ENCODE results near the gene DGLUCY.

DGLUCY gene

GRCh38 chr14:91250912-91251311 lies 137.0 kb downstream of the DGLUCY start:
- Histone ChIP-seq H3K4me3 (ENCODE audit: insufficient read depth, low read depth, low read length, poor library complexity, severe bottlenecking) (no peak overlapping the region), H3K27ac (ENCODE audit: insufficient read depth, low read length, poor library complexity, severe bottlenecking) (peak overlapping the region; percentile 66), H3K27me3 (replicated peaks; ENCODE audit: control insufficient read depth, insufficient read depth, low read length, poor library complexity, severe bottlenecking) (no peaks in the 10 kb centered on the region), H3K9me3 (ENCODE audit: control insufficient read depth, low read length) (no peaks in the 10 kb centered on the region), H3K4me1 (ENCODE audit: control insufficient read depth, insufficient read depth, low read length, poor library complexity, severe bottlenecking) (peaks cover 82% of the 10 kb centered on the region), H3K36me3 (ENCODE audit: control insufficient read depth, insufficient read depth, low read length) (no peaks in the 10 kb centered on the region)
- no peak for DNase-seq

GRCh38 chr14:91252871-91253794 lies 139.3 kb downstream of the DGLUCY start:
- H3K4me1 ChIP-seq (ENCODE audit: control insufficient read depth, insufficient read depth, low read length, poor library complexity, severe bottlenecking) = peaks cover 72% of the 10 kb centered on the region
- H3K4me3 ChIP-seq (ENCODE audit: insufficient read depth, low read depth, low read length, poor library complexity, severe bottlenecking) = peak overlapping the region; percentile 63
- no peaks in the 10 kb centered on the region for H3K9me3 ChIP-seq (ENCODE audit: control insufficient read depth, low read length)
- peak overlapping the region; percentile 78 for H3K27ac ChIP-seq (ENCODE audit: insufficient read depth, low read length, poor library complexity, severe bottlenecking)
- DNase-seq = peak in 2 of 3 donors; percentile 38 to 50
- no peaks in the 10 kb centered on the region for H3K36me3 ChIP-seq (ENCODE audit: control insufficient read depth, insufficient read depth, low read length)
- no peaks in the 10 kb centered on the region for H3K27me3 ChIP-seq (replicated peaks; ENCODE audit: control insufficient read depth, insufficient read depth, low read length, poor library complexity, severe bottlenecking)

- H3K9me3 ChIP-seq (ENCODE audit: control insufficient read depth, low read length) = no peaks in the 10 kb centered on the region
- H3K36me3 ChIP-seq (ENCODE audit: control insufficient read depth, insufficient read depth, low read length) = no peaks in the 10 kb centered on the region
- peak overlapping the region; percentile 58 for H3K4me3 ChIP-seq (ENCODE audit: insufficient read depth, low read depth, low read length, poor library complexity, severe bottlenecking)
- H3K27me3 ChIP-seq (replicated peaks; ENCODE audit: control insufficient read depth, insufficient read depth, low read length, poor library complexity, severe bottlenecking) = no peaks in the 10 kb centered on the region
- H3K27ac ChIP-seq (ENCODE audit: insufficient read depth, low read length, poor library complexity, severe bottlenecking) = peak overlapping the region; percentile 78
- no peak for DNase-seq
- peaks cover 67% of the 10 kb centered on the region for H3K4me1 ChIP-seq (ENCODE audit: control insufficient read depth, insufficient read depth, low read length, poor library complexity, severe bottlenecking)
Measured at GRCh38 chr14:91253795-91254323, 140.0 kb downstream of the DGLUCY start.

GRCh38 chr14:91254461-91254860 lies 140.6 kb downstream of the DGLUCY start:
- Histone ChIP-seq H3K27me3 (replicated peaks; ENCODE audit: control insufficient read depth, insufficient read depth, low read length, poor library complexity, severe bottlenecking) (no peaks in the 10 kb centered on the region), H3K27ac (ENCODE audit: insufficient read depth, low read length, poor library complexity, severe bottlenecking) (peak overlapping the region; percentile 78), H3K4me3 (ENCODE audit: insufficient read depth, low read depth, low read length, poor library complexity, severe bottlenecking) (no peak overlapping the region), H3K9me3 (ENCODE audit: control insufficient read depth, low read length) (no peaks in the 10 kb centered on the region), H3K36me3 (ENCODE audit: control insufficient read depth, insufficient read depth, low read length) (no peaks in the 10 kb centered on the region), H3K4me1 (ENCODE audit: control insufficient read depth, insufficient read depth, low read length, poor library complexity, severe bottlenecking) (peaks cover 61% of the 10 kb centered on the region)
- DNase-seq = no peak

GRCh38 chr14:91255026-91255695 lies 141.3 kb downstream of the DGLUCY start:
- DNase-seq = no peak
- Histone ChIP-seq H3K9me3 (ENCODE audit: control insufficient read depth, low read length) (no peaks in the 10 kb centered on the region), H3K4me3 (ENCODE audit: insufficient read depth, low read depth, low read length, poor library complexity, severe bottlenecking) (no peak overlapping the region), H3K36me3 (ENCODE audit: control insufficient read depth, insufficient read depth, low read length) (no peaks in the 10 kb centered on the region), H3K27ac (ENCODE audit: insufficient read depth, low read length, poor library complexity, severe bottlenecking) (peak overlapping the region; percentile 78), H3K4me1 (ENCODE audit: control insufficient read depth, insufficient read depth, low read length, poor library complexity, severe bottlenecking) (peaks cover 54% of the 10 kb centered on the region), H3K27me3 (replicated peaks; ENCODE audit: control insufficient read depth, insufficient read depth, low read length, poor library complexity, severe bottlenecking) (no peaks in the 10 kb centered on the region)

GRCh38 chr14:91256661-91257060 lies 142.8 kb downstream of the DGLUCY start:
- H3K27me3 ChIP-seq (replicated peaks; ENCODE audit: control insufficient read depth, insufficient read depth, low read length, poor library complexity, severe bottlenecking) = no peaks in the 10 kb centered on the region
- H3K4me3 ChIP-seq (ENCODE audit: insufficient read depth, low read depth, low read length, poor library complexity, severe bottlenecking) = no peak overlapping the region
- H3K27ac ChIP-seq (ENCODE audit: insufficient read depth, low read length, poor library complexity, severe bottlenecking) = no peak overlapping the region
- peaks cover 40% of the 10 kb centered on the region for H3K4me1 ChIP-seq (ENCODE audit: control insufficient read depth, insufficient read depth, low read length, poor library complexity, severe bottlenecking)
- no peaks in the 10 kb centered on the region for H3K9me3 ChIP-seq (ENCODE audit: control insufficient read depth, low read length)
- H3K36me3 ChIP-seq (ENCODE audit: control insufficient read depth, insufficient read depth, low read length) = no peaks in the 10 kb centered on the region
- DNase-seq = no peak

- H3K27me3 ChIP-seq (replicated peaks; ENCODE audit: control insufficient read depth, insufficient read depth, low read length, poor library complexity, severe bottlenecking) = no peaks in the 10 kb centered on the region
- no peaks in the 10 kb centered on the region for H3K36me3 ChIP-seq (ENCODE audit: control insufficient read depth, insufficient read depth, low read length)
- H3K4me1 ChIP-seq (ENCODE audit: control insufficient read depth, insufficient read depth, low read length, poor library complexity, severe bottlenecking) = peaks cover 33% of the 10 kb centered on the region
- H3K27ac ChIP-seq (ENCODE audit: insufficient read depth, low read length, poor library complexity, severe bottlenecking) = no peak overlapping the region
- DNase-seq = no peak
- no peaks in the 10 kb centered on the region for H3K9me3 ChIP-seq (ENCODE audit: control insufficient read depth, low read length)
- H3K4me3 ChIP-seq (ENCODE audit: insufficient read depth, low read depth, low read length, poor library complexity, severe bottlenecking) = no peak overlapping the region
Measured at GRCh38 chr14:91257328-91258010, 143.6 kb downstream of the DGLUCY start.

- H3K27ac ChIP-seq (ENCODE audit: insufficient read depth, low read length, poor library complexity, severe bottlenecking) = no peak overlapping the region
- no peak overlapping the region for H3K4me3 ChIP-seq (ENCODE audit: insufficient read depth, low read depth, low read length, poor library complexity, severe bottlenecking)
- H3K36me3 ChIP-seq (ENCODE audit: control insufficient read depth, insufficient read depth, low read length) = no peaks in the 10 kb centered on the region
- no peaks in the 10 kb centered on the region for H3K9me3 ChIP-seq (ENCODE audit: control insufficient read depth, low read length)
- no peak for DNase-seq
- no peaks in the 10 kb centered on the region for H3K27me3 ChIP-seq (replicated peaks; ENCODE audit: control insufficient read depth, insufficient read depth, low read length, poor library complexity, severe bottlenecking)
- peaks cover 27% of the 10 kb centered on the region for H3K4me1 ChIP-seq (ENCODE audit: control insufficient read depth, insufficient read depth, low read length, poor library complexity, severe bottlenecking)
Measured at GRCh38 chr14:91258011-91258618, 144.2 kb downstream of the DGLUCY start.

GRCh38 chr14:91258876-91259275 lies 145.0 kb downstream of the DGLUCY start:
- H3K4me3 ChIP-seq (ENCODE audit: insufficient read depth, low read depth, low read length, poor library complexity, severe bottlenecking) = no peak overlapping the region
- DNase-seq = no peak
- no peaks in the 10 kb centered on the region for H3K9me3 ChIP-seq (ENCODE audit: control insufficient read depth, low read length)
- no peaks in the 10 kb centered on the region for H3K27me3 ChIP-seq (replicated peaks; ENCODE audit: control insufficient read depth, insufficient read depth, low read length, poor library complexity, severe bottlenecking)
- no peak overlapping the region for H3K27ac ChIP-seq (ENCODE audit: insufficient read depth, low read length, poor library complexity, severe bottlenecking)
- peaks cover 23% of the 10 kb centered on the region for H3K4me1 ChIP-seq (ENCODE audit: control insufficient read depth, insufficient read depth, low read length, poor library complexity, severe bottlenecking)
- H3K36me3 ChIP-seq (ENCODE audit: control insufficient read depth, insufficient read depth, low read length) = no peaks in the 10 kb centered on the region
